ENCODE results near the gene SUN3. TPM values are rescaled to one million over a fixed set of nuclear protein-coding genes. Genes with fewer than 3 reads are reported as not detected.
"Not testable (repeated sequence)": the region's sequence is repeated elsewhere in the genome, so short reads cannot be mapped to it uniquely, and the experiment has no call there.

The SUN3 gene
- total RNA-seq, 1 donor from 2014 or later, result not detected

- intact Hi-C loops (cut with micrococcal nuclease), result no loop called here
- ChIA-PET CTCF (no interaction called here), POLR2A (no interaction called here)
- DNase-seq, result no peak
- ATAC-seq (ENCODE audit: low read depth), result no peak
- Mint-ChIP-seq H3K27me3 (no peaks in the 10 kb centered on the region), H3K36me3 (ENCODE audit: low read depth) (no peaks in the 10 kb centered on the region), H3K27ac (no peak overlapping the region), H3K4me3 (no peak overlapping the region), H3K4me1 (peaks cover 17% of the 10 kb centered on the region), H3K9me3 (no peaks in the 10 kb centered on the region)
- TF ChIP-seq CTCF (IDR thresholded peaks at IDR 0.05), result no peak
These were observed 22.0 kb downstream of the SUN3 start for GRCh38 chr7:48006866-48007265.

- H3K9me3 Mint-ChIP-seq, result no peaks in the 10 kb centered on the region
- no peaks in the 10 kb centered on the region for H3K36me3 Mint-ChIP-seq (ENCODE audit: low read depth)
- H3K27ac Mint-ChIP-seq, result no peak overlapping the region
- DNase-seq, result no peak
- no peak overlapping the region for H3K4me3 Mint-ChIP-seq
- intact Hi-C loops (cut with micrococcal nuclease), result no loop called here
- CTCF ChIA-PET, result no interaction called here
- no peaks in the 10 kb centered on the region for H3K27me3 Mint-ChIP-seq
- peaks cover 9% of the 10 kb centered on the region for H3K4me1 Mint-ChIP-seq
- TF ChIP-seq CTCF (IDR thresholded peaks at IDR 0.05), result no peak
- POLR2A ChIA-PET, result no interaction called here
- no peak for ATAC-seq (ENCODE audit: low read depth)
These were observed 24.3 kb downstream of the SUN3 start for GRCh38 chr7:48004638-48005037.

GRCh38 chr7:48004032-48004431 lies 24.9 kb downstream of the SUN3 start:
- CTCF ChIA-PET, result no interaction called here
- peaks cover 9% of the 10 kb centered on the region for H3K4me1 Mint-ChIP-seq
- no peak overlapping the region for H3K27ac Mint-ChIP-seq

DNA sequence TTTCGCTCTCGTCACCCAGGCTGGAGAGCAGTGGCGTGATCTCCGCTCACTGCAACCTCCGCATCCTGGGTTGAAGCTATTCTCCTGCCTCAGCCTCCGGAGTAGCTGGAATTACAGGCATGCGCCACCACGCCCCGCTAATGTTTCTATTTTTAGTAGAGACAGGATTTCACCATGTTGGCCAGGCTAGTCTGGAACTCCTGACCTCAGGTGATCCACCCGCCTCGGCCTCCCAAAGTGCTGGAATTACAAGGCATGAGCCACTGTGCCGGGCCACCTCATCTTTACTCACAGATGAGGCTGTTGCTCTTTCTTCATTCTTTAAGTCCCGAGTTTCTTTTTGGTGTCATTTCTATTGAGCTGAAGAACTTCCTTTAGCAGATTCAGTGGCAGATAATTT lies 28.7 kb downstream of the SUN3 start:
- ATAC-seq (ENCODE audit: low read depth); H3K4me1 Mint-ChIP-seq; DNase-seq; H3K36me3 Mint-ChIP-seq (ENCODE audit: low read depth); H3K27ac Mint-ChIP-seq; intact Hi-C loops (cut with micrococcal nuclease); H3K4me3 Mint-ChIP-seq; H3K9me3 Mint-ChIP-seq; H3K27me3 Mint-ChIP-seq: not testable (repeated sequence)
- POLR2A ChIA-PET, result interaction anchor here (1.0 kb wide), 1 partner anchor 12 kb away, joined by 3 read pairs; no protein-coding TSS in a partner anchor
- CTCF ChIA-PET, result interaction anchor here (0.6 to 1.4 kb wide), 2 partner anchors 8 to 39 kb away, joined by 3 to 7 read pairs; no protein-coding TSS in a partner anchor

More at GRCh38 chr7:48004032-48004431, 24.9 kb downstream of the SUN3 start:
- no peaks in the 10 kb centered on the region for H3K36me3 Mint-ChIP-seq (ENCODE audit: low read depth)
- ATAC-seq (ENCODE audit: low read depth), result no peak
- no peak overlapping the region for H3K4me3 Mint-ChIP-seq
- DNase-seq, result no peak
- H3K9me3 Mint-ChIP-seq, result no peaks in the 10 kb centered on the region
- H3K27me3 Mint-ChIP-seq, result no peaks in the 10 kb centered on the region
- POLR2A ChIA-PET, result no interaction called here
- TF ChIP-seq CTCF (IDR thresholded peaks at IDR 0.05), result no peak
- intact Hi-C loops (cut with micrococcal nuclease), result no loop called here

DNA sequence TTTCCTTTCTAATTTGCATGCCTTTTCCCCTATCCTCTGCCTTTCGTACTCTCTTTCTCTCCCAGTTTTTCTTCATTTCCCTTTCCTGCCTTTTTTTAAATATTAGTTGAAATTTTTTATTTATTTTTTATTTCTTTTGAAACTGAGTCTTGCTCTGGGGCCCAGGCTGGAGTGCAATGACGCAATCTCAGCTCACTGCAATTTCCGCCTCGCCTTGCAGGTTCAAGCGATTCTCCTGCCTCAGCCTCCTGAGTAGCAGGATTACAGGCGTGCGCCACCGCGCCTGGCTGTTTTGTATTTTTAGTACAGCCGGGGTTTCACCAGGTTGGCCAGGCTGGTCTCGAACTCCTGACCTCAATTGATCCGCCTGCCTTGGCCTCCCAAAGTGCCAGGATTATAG lies 29.5 kb downstream of the SUN3 start:
- TF ChIP-seq CTCF (IDR thresholded peaks at IDR 0.05), result no peak
- ATAC-seq (ENCODE audit: low read depth) (no peak), DNase-seq (no peak)
- Mint-ChIP-seq H3K9me3 (no peaks in the 10 kb centered on the region), H3K27me3 (no peaks in the 10 kb centered on the region), H3K27ac (no peak overlapping the region), H3K4me3 (no peak overlapping the region), H3K4me1 (peaks cover 6% of the 10 kb centered on the region), H3K36me3 (ENCODE audit: low read depth) (no peaks in the 10 kb centered on the region)
- CTCF ChIA-PET, result no interaction called here
- intact Hi-C loops (cut with micrococcal nuclease), result no loop called here
- POLR2A ChIA-PET, result no interaction called here

GRCh38 chr7:47992446-47992845 lies 36.5 kb downstream of the SUN3 start:
- H3K4me3 Mint-ChIP-seq, result peak overlapping the region; percentile 97
- ATAC-seq (ENCODE audit: low read depth) (no peak), DNase-seq (no peak)
- ChIA-PET CTCF (interaction anchor here (0.8 to 3.5 kb wide), 17 partner anchors 8 to 726 kb away, joined by 3 to 108 read pairs (median 5); no protein-coding TSS in a partner anchor), POLR2A (interaction anchor here (0.6 to 1.8 kb wide), 6 partner anchors 10 to 118 kb away, joined by 3 to 11 read pairs (median 4); no protein-coding TSS in a partner anchor)
- H3K9me3 Mint-ChIP-seq, result no peaks in the 10 kb centered on the region
- H3K4me1 Mint-ChIP-seq, result peaks cover 14% of the 10 kb centered on the region
- TF ChIP-seq CTCF (IDR thresholded peaks at IDR 0.05), result no peak
- peaks cover 2% of the 10 kb centered on the region for H3K36me3 Mint-ChIP-seq (ENCODE audit: low read depth)
- no peaks in the 10 kb centered on the region for H3K27me3 Mint-ChIP-seq
- H3K27ac Mint-ChIP-seq, result peak overlapping the region; percentile 82
- intact Hi-C loops (cut with micrococcal nuclease), result loop anchor here (2.0 kb wide), 1 partner anchor 42 kb away; the partner anchor contains the start of gene C7orf57

All from activated B cell treated with CpG ODN at 0.5 μM for 24 hours (primary cell).